Measurements from ENCODE around the gene ARHGEF37. TPM values are rescaled to one million over a fixed set of nuclear protein-coding genes. Genes with fewer than 3 reads are reported as not detected.

The ARHGEF37 gene
- total and polyA plus RNA-seq, 9 of the 15 experiments (the other 6 are each of a cell fraction or from before 2014, with no cell fraction given), result 0.01 to 0.27 (median 0.05) TPM

DNA sequence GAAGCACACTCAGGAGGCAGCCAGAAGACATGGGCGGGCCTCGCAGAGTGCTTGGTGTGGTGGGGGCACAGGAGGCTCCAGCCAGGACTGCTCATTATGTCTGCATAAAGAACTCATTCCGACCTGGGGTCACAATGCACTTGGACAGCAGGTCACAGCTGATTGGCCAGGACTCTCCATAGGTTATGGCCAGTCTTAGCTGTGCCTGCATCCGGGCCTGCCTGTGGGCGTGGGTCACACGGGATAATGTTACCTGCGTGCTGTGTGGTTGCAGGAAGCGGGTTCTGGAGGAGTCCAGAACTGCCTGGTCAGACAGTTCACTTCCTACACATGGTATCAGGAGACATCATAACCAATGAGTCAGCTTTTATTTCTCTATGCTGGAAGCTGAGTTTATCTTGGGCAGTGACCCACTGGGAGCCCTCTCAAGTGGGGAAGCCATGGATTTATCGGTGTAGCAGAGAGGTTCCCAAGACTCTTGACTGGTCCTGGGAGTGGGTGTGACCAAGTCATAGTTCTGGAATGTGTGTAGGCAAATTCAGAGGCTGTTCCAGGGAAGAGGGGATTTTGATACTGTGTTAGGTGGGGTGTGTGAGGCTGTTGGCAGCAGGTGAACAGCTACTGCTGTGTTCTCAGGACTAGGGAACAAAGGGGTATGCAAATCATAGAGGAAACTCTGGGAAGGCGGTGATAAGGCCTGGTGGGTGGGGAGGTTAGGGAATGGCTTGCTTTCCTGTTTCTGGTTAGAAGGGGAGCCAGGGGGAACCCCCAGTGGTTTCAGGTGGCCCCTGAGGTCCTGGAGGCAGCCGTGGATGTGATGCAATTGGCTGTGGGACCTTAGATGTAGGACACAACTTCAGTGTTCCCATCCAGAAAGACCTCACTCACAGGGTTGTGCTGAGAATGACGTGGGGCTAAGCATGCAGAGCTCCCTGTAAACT is 51.3 kb downstream of the ARHGEF37 start (continued):
- TF ChIP-seq PML (IDR thresholded peaks at IDR 0.05; ENCODE audit: low read length), result no peak; the same call in 1 of the 2 replicates
- 0 out of 2 replicates have a peak, but pooled peaks have one; percentile 20 for TF ChIP-seq KLF13 (tag; IDR thresholded peaks at IDR 0.05; ENCODE audit: borderline replicate concordance, low read depth)
- TF ChIP-seq DACH1 (IDR thresholded peaks at IDR 0.05; ENCODE audit: partially characterized antibody), result peak; percentile 62
- TF ChIP-seq ZNF23 (CRISPR knock-in tag; IDR thresholded peaks at IDR 0.05), result no peak
- TF ChIP-seq ZNF143 (CRISPR knock-in tag; IDR thresholded peaks at IDR 0.05), result no peak
- TF ChIP-seq, protein P1, sequence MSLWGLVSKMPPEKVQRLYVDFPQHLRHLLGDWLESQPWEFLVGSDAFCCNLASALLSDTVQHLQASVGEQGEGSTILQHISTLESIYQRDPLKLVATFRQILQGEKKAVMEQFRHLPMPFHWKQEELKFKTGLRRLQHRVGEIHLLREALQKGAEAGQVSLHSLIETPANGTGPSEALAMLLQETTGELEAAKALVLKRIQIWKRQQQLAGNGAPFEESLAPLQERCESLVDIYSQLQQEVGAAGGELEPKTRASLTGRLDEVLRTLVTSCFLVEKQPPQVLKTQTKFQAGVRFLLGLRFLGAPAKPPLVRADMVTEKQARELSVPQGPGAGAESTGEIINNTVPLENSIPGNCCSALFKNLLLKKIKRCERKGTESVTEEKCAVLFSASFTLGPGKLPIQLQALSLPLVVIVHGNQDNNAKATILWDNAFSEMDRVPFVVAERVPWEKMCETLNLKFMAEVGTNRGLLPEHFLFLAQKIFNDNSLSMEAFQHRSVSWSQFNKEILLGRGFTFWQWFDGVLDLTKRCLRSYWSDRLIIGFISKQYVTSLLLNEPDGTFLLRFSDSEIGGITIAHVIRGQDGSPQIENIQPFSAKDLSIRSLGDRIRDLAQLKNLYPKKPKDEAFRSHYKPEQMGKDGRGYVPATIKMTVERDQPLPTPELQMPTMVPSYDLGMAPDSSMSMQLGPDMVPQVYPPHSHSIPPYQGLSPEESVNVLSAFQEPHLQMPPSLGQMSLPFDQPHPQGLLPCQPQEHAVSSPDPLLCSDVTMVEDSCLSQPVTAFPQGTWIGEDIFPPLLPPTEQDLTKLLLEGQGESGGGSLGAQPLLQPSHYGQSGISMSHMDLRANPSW (CRISPR knock-in tag; IDR thresholded peaks at IDR 0.05), result no peak
- TF ChIP-seq TRIM24 (IDR thresholded peaks at IDR 0.05), result peak in 1 of 2 experiments; percentile 24; a peak in 1 of 4 replicates
- TF ChIP-seq NR3C1 (CRISPR knock-in tag; IDR thresholded peaks at IDR 0.05), result no peak
- no peak for TF ChIP-seq NR2F6 (CRISPR knock-in tag; IDR thresholded peaks at IDR 0.05)
- TF ChIP-seq ZNF785 (CRISPR knock-in tag; IDR thresholded peaks at IDR 0.05), result no peak
- TF ChIP-seq PRDM10 (IDR thresholded peaks at IDR 0.05; ENCODE audit: partially characterized antibody), result no peak
- no peak for TF ChIP-seq ZNF696 (CRISPR knock-in tag; conservative IDR thresholded peaks at IDR 0.05)
- no peak for TF ChIP-seq SMAD1 (IDR thresholded peaks at IDR 0.05; ENCODE audit: low read depth, low read length, partially characterized antibody)
- no peak for TF ChIP-seq OTX1 (CRISPR knock-in tag; IDR thresholded peaks at IDR 0.05)
- TF ChIP-seq ZNF431 (CRISPR knock-in tag; IDR thresholded peaks at IDR 0.05), result 0 out of 2 replicates have a peak, but pooled peaks have one; percentile 14
- no peak for TF ChIP-seq PHF8 (IDR thresholded peaks at IDR 0.05; ENCODE audit: borderline replicate concordance, low read length)
- TF ChIP-seq EWSR1 (IDR thresholded peaks at IDR 0.05; ENCODE audit: borderline replicate concordance, low read depth, partially characterized antibody), result no peak
- TF ChIP-seq JUNB (CRISPR knock-in tag; conservative IDR thresholded peaks at IDR 0.05), result no peak
- TF ChIP-seq ZNF354B (CRISPR knock-in tag; IDR thresholded peaks at IDR 0.05), result no peak
- TF ChIP-seq TOE1 (IDR thresholded peaks at IDR 0.05; ENCODE audit: borderline replicate concordance), result 0 out of 2 replicates have a peak, but pooled peaks have one; percentile 12
- TF ChIP-seq TOE1 (CRISPR knock-in tag; IDR thresholded peaks at IDR 0.05; ENCODE audit: borderline replicate concordance, low read depth), result 0 out of 2 replicates have a peak, but pooled peaks have one; percentile 77
- TF ChIP-seq ZC3H4 (CRISPR knock-in tag; IDR thresholded peaks at IDR 0.05; ENCODE audit: borderline replicate concordance), result no peak
- TF ChIP-seq SRSF1 (IDR thresholded peaks at IDR 0.05; ENCODE audit: low read depth, low read length), result no peak

All from K562 (cell line).